WTC11 (cell line): Measurements from ENCODE around the gene DUOX1. TPM values are rescaled to one million over a fixed set of nuclear protein-coding genes. Genes with fewer than 3 reads are reported as not detected.

Experiments used
- ATAC-seq: fragments of 200-7000 bp; cut with Tn5 transposase; 2 replicates; pipeline ENCODE4 v1.10.0; 2021; ENCODE audit warnings: mild to moderate bottlenecking, moderate library complexity
- CTCF ChIA-PET: fragments of 300-600 bp; sonication (Branson Sonifier 250); formaldehyde crosslinking; loops from one replicate; lab custom pipeline; 2021; ENCODE audit warnings: antibody characterized with exemption; lab: Charles Lee
- POLR2A ChIA-PET: fragments of 350-600 bp; sonication (Branson Sonifier 250); formaldehyde crosslinking; loops from one replicate; lab custom pipeline; 2021; ENCODE audit warnings: antibody characterized with exemption; lab: Charles Lee
- DNase-seq: peaks from one replicate; pipeline ENCODE4 v3.0.0; 2021; ENCODE audit warnings: low spot score
- H3K27ac Mint-ChIP-seq: 2 replicates; pipeline ENCODE4 v1.8.0; 2021; ENCODE audit warnings: mixed read lengths
- H3K27me3 Mint-ChIP-seq: 2 replicates; pipeline ENCODE4 v1.8.0; 2021; ENCODE audit warnings: low read depth, mild to moderate bottlenecking, moderate library complexity, mixed read lengths
- H3K36me3 Mint-ChIP-seq: 2 replicates; pipeline ENCODE4 v1.8.0; 2021; ENCODE audit warnings: mixed read lengths
- H3K4me1 Mint-ChIP-seq: 2 replicates; pipeline ENCODE4 v1.8.0; 2022; ENCODE audit warnings: mixed read lengths
- H3K4me3 Mint-ChIP-seq: 2 replicates; pipeline ENCODE4 v1.8.0; 2021; ENCODE audit warnings: mild to moderate bottlenecking, moderate library complexity, mixed read lengths
- H3K9me3 Mint-ChIP-seq: 2 replicates; pipeline ENCODE4 v1.8.0; 2021; ENCODE audit warnings: mixed read lengths
- ARID4B ChIP-seq: sonication (generic); formaldehyde crosslinking; IDR thresholded peaks from 2 replicates; pipeline ENCODE4 v1.8.0; 2023; ENCODE audit warnings: missing genetic modification reagents, mild to moderate bottlenecking, borderline replicate concordance
- CDX4 ChIP-seq: fragments of 250-450 bp; sonication (Bioruptor Pico); IDR thresholded peaks from 2 replicates; pipeline ENCODE4 v1.9.0; 2021; ENCODE audit warnings: moderate library complexity, mild to moderate bottlenecking, inconsistent platforms, borderline replicate concordance
- E2F5 ChIP-seq: sonication (generic); formaldehyde crosslinking; IDR thresholded peaks from 2 replicates; pipeline ENCODE4 v1.8.1; 2022; ENCODE audit warnings: mild to moderate bottlenecking, moderate library complexity, missing genetic modification reagents
- EMX1 ChIP-seq: fragments of 250-450 bp; sonication (Bioruptor Pico); IDR thresholded peaks from 2 replicates; pipeline ENCODE4 v1.8.0; 2021; ENCODE audit warnings: mild to moderate bottlenecking
- GABPB1 ChIP-seq: sonication (generic); formaldehyde crosslinking; IDR thresholded peaks from 2 replicates; pipeline ENCODE4 v1.8.1; 2023; ENCODE audit warnings: mild to moderate bottlenecking, missing genetic modification reagents
- KAT7 ChIP-seq: sonication (generic); formaldehyde crosslinking; IDR thresholded peaks from 2 replicates; pipeline ENCODE4 v1.8.1; 2023; ENCODE audit warnings: missing genetic modification reagents, mild to moderate bottlenecking, borderline replicate concordance
- NFE2L1 ChIP-seq: sonication (generic); formaldehyde crosslinking; IDR thresholded peaks from 2 replicates; pipeline ENCODE4 v1.8.1; 2023; ENCODE audit warnings: missing genetic modification reagents
- SOX15 ChIP-seq: fragments of 250-450 bp; sonication (Bioruptor Pico); IDR thresholded peaks from 2 replicates; pipeline ENCODE4 v1.9.0; 2021; ENCODE audit warnings: mild to moderate bottlenecking
- USF1 ChIP-seq: sonication (generic); formaldehyde crosslinking; IDR thresholded peaks from 2 replicates; pipeline ENCODE4 v1.8.0; 2022; ENCODE audit warnings: mild to moderate bottlenecking, missing genetic modification reagents
- USF2 ChIP-seq: sonication (generic); formaldehyde crosslinking; IDR thresholded peaks from 2 replicates; pipeline ENCODE4 v1.8.1; 2023; ENCODE audit warnings: mild to moderate bottlenecking, missing genetic modification reagents, moderate library complexity
- ZNF121 ChIP-seq: sonication (generic); formaldehyde crosslinking; IDR thresholded peaks from 2 replicates; pipeline ENCODE4 v1.8.0; 2023; ENCODE audit warnings: missing genetic modification reagents
- ZNF263 ChIP-seq: sonication (generic); formaldehyde crosslinking; IDR thresholded peaks from 2 replicates; pipeline ENCODE4 v1.8.1; 2022; ENCODE audit warnings: low read depth, mild to moderate bottlenecking, moderate library complexity, missing genetic modification reagents
- ZNF532 ChIP-seq: fragments of 250-450 bp; sonication (Bioruptor Pico); IDR thresholded peaks from 2 replicates; pipeline ENCODE4 v1.9.0; 2021; ENCODE audit warnings: mild to moderate bottlenecking, borderline replicate concordance
- total RNA-seq: library from RNA; stranded (reverse); gene quantifications from 3 replicates; pipeline ENCODE4 v1.2.3, GENCODE V29; 2021

DUOX1 gene
- total RNA-seq, 1 experiment from 2014 or later: 1.3 TPM

GRCh38 chr15:45094358-45094730 lies 35.5 kb upstream of the DUOX1 start:
- H3K36me3 Mint-ChIP-seq: no peaks in the 10 kb centered on the region
- no peak for TF ChIP-seq ZNF121
- ATAC-seq (no peak), DNase-seq (no peak)
- POLR2A ChIA-PET: no interaction called here
- no peaks in the 10 kb centered on the region for H3K4me1 Mint-ChIP-seq
- peaks cover 16% of the 10 kb centered on the region for H3K27me3 Mint-ChIP-seq
- no peaks in the 10 kb centered on the region for H3K9me3 Mint-ChIP-seq
- no peak overlapping the region for H3K27ac Mint-ChIP-seq
- no peak overlapping the region for H3K4me3 Mint-ChIP-seq
- CTCF ChIA-PET: interaction anchor here (3.3 kb wide), 1 partner anchor 24 kb away, joined by 14 read pairs; no protein-coding TSS in a partner anchor

- no peaks in the 10 kb centered on the region for H3K36me3 Mint-ChIP-seq
- CTCF ChIA-PET: interaction anchor here (3.3 kb wide), 1 partner anchor 22 kb away, joined by 14 read pairs; no protein-coding TSS in a partner anchor
Observed at GRCh38 chr15:45095661-45096060, 34.1 kb upstream of the DUOX1 start.

GRCh38 chr15:45097466-45097865 lies 32.3 kb upstream of the DUOX1 start:
- ChIA-PET POLR2A (no interaction called here), CTCF (interaction anchor here (1.1 kb wide), 1 partner anchor 11 kb away, joined by 10 read pairs; no protein-coding TSS in a partner anchor)
- no peak overlapping the region for H3K27ac Mint-ChIP-seq
- no peak for TF ChIP-seq GABPB1
- TF ChIP-seq KAT7: no peak
- no peak for TF ChIP-seq ZNF532 (CRISPR knock-in tag)
- TF ChIP-seq ARID4B (CRISPR knock-in tag): no peak
- TF ChIP-seq ZNF263: no peak
- no peak for TF ChIP-seq CDX4 (CRISPR knock-in tag)
- no peak for TF ChIP-seq NFE2L1 (CRISPR knock-in tag)
- no peak for TF ChIP-seq SOX15 (CRISPR knock-in tag)
- H3K27me3 Mint-ChIP-seq: peaks cover 13% of the 10 kb centered on the region
- ATAC-seq (no peak), DNase-seq (no peak)
- no peak overlapping the region for H3K4me3 Mint-ChIP-seq
- H3K9me3 Mint-ChIP-seq: no peaks in the 10 kb centered on the region
- no peaks in the 10 kb centered on the region for H3K36me3 Mint-ChIP-seq
- H3K4me1 Mint-ChIP-seq: peaks cover 21% of the 10 kb centered on the region

More at GRCh38 chr15:45095661-45096060, 34.1 kb upstream of the DUOX1 start:
- Mint-ChIP-seq H3K9me3 (no peaks in the 10 kb centered on the region), H3K4me1 (peaks cover 5% of the 10 kb centered on the region), H3K27me3 (peaks cover 17% of the 10 kb centered on the region), H3K27ac (no peak overlapping the region), H3K4me3 (no peak overlapping the region)
- TF ChIP-seq USF1 (no peak), EMX1 (no peak), E2F5 (no peak), USF2 (CRISPR knock-in tag) (no peak)
- POLR2A ChIA-PET: no interaction called here
- DNase-seq (no peak), ATAC-seq (no peak)
